NOMO-1 treated with DMSO at 0.1 percent for 48 hours (cell line): ENCODE data around the gene UBXN10.
A peak's percentile ranks its signal among the peaks of the same experiment; 100 is the strongest.
"Not testable (repeated sequence)": the region's sequence is repeated elsewhere in the genome, so short reads cannot be mapped to it uniquely, and the experiment has no call there.

Source experiments
- DNase-seq: peaks from one replicate; lab custom pipeline; 2025; ENCODE audit not compliant: unreplicated experiment; lab: John Stamatoyannopoulos, UW

UBXN10 gene

GRCh38 chr1:20199403-20199802 lies 13.5 kb downstream of the UBXN10 start:
- DNase-seq, result no peak

GRCh38 chr1:20199840-20200239 lies 13.9 kb downstream of the UBXN10 start:
- no peak for DNase-seq

- peak; percentile 66 for DNase-seq
These were observed 15.1 kb downstream of the UBXN10 start for GRCh38 chr1:20200966-20201365.

- no peak for DNase-seq
These were observed 16.3 kb downstream of the UBXN10 start for GRCh38 chr1:20202166-20202565.

- no peak for DNase-seq
These were observed 21.6 kb downstream of the UBXN10 start for GRCh38 chr1:20207546-20207945.

- no peak for DNase-seq
These were observed 23.6 kb downstream of the UBXN10 start for GRCh38 chr1:20209471-20209870.

- no peak for DNase-seq
These were observed 25.0 kb downstream of the UBXN10 start for GRCh38 chr1:20210736-20211460.

GRCh38 chr1:20211511-20211931 lies 25.6 kb downstream of the UBXN10 start:
- no peak for DNase-seq

- DNase-seq, result no peak
These were observed 26.3 kb downstream of the UBXN10 start for GRCh38 chr1:20212085-20212684.

GRCh38 chr1:20212685-20213331 lies 26.9 kb downstream of the UBXN10 start:
- DNase-seq, result peak; percentile 49

GRCh38 chr1:20215716-20216115 lies 29.8 kb downstream of the UBXN10 start:
- DNase-seq, result no peak

GRCh38 chr1:20216574-20216973 lies 30.7 kb downstream of the UBXN10 start:
- peak; percentile 33 for DNase-seq

GRCh38 chr1:20219053-20219452 lies 33.2 kb downstream of the UBXN10 start:
- not testable (repeated sequence) for DNase-seq

- no peak for DNase-seq
These were observed 34.1 kb downstream of the UBXN10 start for GRCh38 chr1:20220036-20220435.

GRCh38 chr1:20223106-20223505 lies 37.2 kb downstream of the UBXN10 start:
- DNase-seq, result peak; percentile 89

GRCh38 chr1:20223551-20224419 lies 37.9 kb downstream of the UBXN10 start:
- DNase-seq, result no peak

GRCh38 chr1:20224546-20224945 lies 38.6 kb downstream of the UBXN10 start:
- DNase-seq, result no peak

- no peak for DNase-seq
These were observed 41.8 kb downstream of the UBXN10 start for GRCh38 chr1:20227704-20228103.

- no peak for DNase-seq
These were observed 42.5 kb downstream of the UBXN10 start for GRCh38 chr1:20228314-20228825.

GRCh38 chr1:20229171-20229570 lies 43.3 kb downstream of the UBXN10 start:
- DNase-seq, result no peak

GRCh38 chr1:20232564-20232963 lies 46.7 kb downstream of the UBXN10 start:
- DNase-seq, result not testable (repeated sequence)
